ENCODE measurements around the gene ZPBP2.
"Not testable (repeated sequence)": the region's sequence is repeated elsewhere in the genome, so short reads cannot be mapped to it uniquely, and the experiment has no call there.

ZPBP2 gene

DNA sequence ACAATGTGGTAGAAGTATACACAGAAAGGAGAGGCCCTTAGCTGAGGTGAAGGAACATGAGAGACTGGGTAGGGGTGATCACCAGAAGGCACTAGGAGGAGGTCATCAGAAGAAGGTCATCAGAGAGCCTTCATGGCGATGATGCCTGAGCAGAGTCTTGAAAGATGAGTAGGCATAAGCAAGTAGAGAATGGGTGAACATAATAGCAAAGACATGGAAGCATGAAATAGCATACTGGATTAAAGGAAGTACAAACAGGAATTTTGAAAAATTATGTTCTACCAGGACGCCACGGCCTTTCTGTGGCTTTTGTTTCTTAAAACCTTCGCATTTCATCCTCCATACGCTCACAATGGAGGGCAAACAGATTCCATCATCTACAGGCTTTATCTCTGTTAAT, 6.8 kb upstream of the ZPBP2 start:
- no peak for DNase-seq

DNA sequence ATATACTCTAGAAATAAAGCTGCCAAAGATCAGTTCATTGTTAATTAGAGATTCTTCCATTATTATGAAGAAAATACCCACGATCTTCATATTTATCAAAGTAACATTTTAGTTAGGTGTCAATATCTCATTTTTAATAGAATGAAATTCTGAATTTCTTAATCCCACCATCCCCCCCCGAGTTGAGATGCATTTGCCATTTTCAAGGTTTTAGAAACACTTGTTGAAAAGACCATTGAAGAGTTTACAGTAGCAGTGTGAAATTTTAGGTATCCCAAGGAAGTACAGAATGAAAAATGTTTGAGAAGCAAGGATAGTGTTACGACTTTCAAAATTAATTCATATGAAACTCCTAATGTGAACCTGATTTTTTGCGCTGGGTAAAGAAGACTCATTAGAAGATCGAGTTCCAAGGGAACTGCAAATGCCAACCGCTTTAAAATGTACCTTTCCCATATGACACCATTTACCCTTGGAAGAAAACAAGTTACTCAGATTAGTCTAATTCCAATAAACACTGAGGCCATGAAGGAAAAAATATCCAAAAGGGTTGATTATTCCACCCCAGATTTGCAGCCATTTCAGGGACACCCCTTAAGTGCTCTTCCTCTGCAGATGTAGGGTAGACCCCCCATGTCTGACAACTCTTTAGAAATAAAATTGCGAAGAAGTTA, 4.6 kb upstream of the ZPBP2 start:
- DNase-seq = no peak

DNA sequence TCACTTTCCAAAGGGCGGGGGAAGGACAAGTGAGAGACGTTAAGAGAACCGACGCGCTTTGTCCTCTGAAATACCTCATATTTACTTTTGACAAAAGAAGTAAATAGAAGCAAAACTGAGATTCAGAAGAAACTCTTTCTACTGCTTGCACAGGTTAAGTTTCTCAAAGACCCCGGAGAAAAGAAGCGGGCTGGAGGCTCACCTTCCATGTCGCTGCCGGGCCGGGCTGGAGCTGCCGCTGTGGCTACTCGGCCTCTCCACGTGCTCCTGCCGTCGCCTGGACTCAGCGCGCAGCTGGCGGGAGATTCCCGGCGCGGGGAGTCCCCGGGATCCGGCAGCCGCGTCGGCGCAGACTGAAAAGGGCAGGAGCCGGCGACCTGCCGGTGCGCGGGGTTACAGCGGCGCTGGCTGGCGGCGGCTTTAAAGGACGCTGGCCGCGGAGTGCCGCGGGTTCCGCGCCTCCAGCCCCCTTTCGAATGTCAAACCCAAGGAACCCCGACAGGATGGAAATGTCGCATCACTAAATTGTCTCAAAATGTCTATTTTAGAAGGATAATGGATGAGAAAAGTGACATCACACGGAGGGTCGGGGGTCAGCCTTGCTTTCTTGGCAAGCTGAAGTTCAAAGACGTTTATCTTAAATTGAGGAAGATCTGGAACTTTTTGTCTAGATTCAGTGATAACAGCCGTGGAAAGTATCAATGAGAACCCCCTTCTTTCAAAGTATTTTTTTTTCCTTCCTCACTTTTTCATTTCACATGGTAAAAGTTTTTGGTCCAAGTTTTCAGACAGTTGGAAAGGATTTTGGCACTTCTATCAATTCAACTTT, 3.9 kb upstream of the ZPBP2 start, which contains the start of gene IKZF3:
Gene IKZF3, minus strand, starts transcription at position 395 of the 829 bp plus-strand sequence. Its CDS starts 186 bp downstream, at position 209.
- peak; percentile 84 for DNase-seq

DNA sequence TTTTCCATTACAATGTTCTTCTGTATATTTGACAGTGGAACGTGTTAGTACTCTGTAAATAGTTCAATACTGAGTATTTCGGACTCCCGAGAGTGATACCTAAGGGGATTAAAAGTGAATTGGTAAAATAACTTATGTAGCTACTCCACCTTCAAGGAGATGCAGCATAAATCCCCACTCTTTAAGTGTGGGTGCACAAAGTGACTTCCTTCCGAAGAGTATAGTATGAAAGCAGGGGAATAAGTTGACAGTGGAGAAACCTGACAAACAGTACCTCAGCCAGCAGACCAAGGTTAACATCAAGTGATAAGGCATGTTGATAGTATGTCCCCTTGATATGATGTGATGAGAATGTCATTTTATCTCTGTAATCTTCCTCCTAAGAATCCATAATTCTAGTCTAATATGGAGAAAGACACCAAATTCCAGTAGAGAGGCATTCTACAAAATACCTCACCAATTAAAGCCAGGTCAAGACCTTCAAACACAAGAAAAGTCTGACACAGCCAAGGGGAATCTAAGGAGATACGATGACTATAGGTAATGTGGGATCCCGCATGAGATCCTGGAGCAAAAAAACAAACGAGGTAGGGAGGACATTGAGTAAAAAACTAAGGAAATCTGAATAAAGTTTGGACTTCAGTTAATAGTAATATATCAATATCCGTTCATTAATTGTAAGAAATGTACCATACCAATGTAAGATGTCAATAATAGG, 1.8 kb upstream of the ZPBP2 start:
- DNase-seq = no peak

GRCh38 chr17:39867084-39867879, 720 bp upstream of the ZPBP2 start:
- no peak for DNase-seq

- DNase-seq = no peak
Measured at GRCh38 chr17:39868554-39868942, 546 bp downstream of the ZPBP2 start.

- DNase-seq = no peak
Measured at GRCh38 chr17:39870776-39871175, 2.8 kb downstream of the ZPBP2 start.

GRCh38 chr17:39871801-39872200, 3.8 kb downstream of the ZPBP2 start:
- no peak for DNase-seq

DNA sequence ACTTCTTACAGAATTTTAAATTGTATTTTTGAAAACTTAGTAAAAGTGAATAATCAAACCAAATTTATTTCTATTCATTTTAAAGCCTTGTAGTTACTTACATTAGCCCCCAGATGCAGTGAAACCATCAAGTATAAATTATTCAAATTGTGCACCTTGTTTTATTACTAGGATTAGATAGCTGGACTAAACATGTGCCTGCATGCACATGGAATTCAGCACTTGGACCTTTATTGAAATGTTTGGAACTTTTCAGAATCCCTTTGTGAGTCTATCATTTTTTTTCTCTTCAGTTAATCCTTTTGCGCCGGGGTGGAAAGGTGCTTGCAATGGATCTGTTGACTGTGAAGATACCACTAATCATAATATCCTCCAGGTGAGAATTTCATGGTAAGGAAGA, 4.7 kb downstream of the ZPBP2 start:
- peak; percentile 5 for DNase-seq

DNA sequence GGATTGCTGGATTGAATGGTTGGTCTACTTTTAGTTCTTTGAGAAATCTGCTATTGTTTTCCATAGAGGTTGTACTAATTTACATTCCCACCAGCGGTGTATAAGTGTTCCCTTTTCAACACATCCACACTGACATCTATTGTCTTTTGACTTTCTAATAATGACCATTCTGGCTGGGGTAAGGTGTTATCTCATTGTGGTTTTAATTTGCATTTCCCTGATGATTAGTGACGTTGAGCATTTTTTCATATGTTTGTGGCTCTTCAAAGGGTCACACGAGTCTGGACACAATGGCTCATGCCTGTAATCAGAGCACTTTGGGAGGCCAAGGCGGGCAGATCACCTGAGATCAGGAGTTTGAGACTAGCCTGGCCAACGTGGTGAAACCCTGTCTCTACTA, 18.1 kb downstream of the ZPBP2 start:
- not testable (repeated sequence) for DNase-seq

DNA sequence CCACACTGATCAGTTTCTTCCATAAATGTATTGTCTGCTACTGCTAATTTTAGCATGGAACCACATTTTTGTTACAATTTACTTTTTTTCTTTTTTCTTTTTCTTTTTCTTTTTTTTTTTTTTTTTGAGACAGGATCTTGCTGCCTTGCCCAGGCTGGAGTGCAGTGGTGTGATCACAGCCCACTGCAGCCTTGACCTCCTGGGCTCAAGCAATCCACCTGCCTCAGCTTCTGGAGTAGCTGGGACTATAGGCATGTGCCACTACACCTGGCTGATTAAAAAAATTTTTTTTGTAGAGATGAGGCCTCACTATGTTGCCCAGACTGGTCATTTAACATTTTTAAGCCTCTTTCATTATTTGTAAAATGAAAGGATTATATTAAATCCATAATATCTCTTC, 19.1 kb downstream of the ZPBP2 start:
- no peak for DNase-seq

DNA sequence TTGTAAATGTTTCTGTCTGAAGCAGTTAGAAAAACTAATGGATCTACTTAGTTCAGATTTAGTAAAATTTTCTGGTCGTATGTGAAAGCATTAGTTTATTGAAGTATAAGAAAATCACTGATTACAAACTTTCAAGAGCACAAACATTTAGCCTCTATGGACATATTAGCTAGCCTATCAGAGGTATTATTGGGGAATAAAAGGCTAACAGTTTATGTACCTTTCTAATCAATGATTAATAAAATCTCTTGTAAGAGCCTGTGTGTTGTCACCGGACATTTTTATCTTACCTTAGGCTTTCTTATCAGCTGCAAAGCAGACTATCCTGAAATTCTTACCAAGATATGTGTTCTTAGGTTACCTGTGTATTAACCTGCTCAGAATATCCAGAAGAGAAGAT, 21.2 kb downstream of the ZPBP2 start:
- DNase-seq = no peak

GRCh38 chr17:39894681-39895376, 26.8 kb downstream of the ZPBP2 start:
- DNase-seq = no peak

- DNase-seq = no peak
Measured at GRCh38 chr17:39898088-39898487, 30.1 kb downstream of the ZPBP2 start.

DNA sequence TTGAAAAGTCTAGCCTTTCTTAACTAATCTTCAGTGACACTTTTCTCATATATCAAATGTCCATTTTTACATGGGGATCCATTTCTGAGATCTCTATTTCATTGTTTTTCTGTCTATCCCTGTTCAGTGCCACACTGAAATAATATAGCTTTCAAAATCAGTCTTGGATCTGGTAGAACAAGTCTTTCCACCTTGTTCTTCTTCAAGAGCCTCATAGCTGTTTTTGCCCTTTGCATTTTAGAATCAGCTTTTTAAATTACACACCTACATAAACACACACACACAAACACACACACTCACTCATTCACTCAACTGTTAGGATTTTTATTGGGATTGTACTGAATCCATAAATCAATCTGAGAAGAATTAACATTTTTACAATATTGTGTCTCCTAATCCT, 31.2 kb downstream of the ZPBP2 start:
- no peak for DNase-seq

DNA sequence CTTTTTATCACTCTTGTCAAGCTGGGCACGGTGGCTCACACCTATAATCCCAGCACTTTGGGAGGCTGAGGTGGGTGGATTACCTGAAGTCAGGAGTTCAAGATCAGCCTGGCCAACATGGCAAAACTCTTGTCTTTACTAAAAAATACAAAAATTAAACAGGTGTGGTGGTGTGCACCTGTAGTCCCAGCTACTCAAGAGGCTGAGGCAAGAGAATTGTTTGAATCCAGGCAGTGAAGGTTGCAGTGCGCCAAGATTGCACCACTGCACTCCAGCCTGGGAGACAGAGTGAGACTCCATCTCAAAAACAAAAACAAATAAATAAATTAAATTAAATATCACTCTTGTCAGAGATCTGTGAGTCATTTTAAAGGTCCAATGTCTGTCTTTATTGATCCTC, 34.0 kb downstream of the ZPBP2 start:
- not testable (repeated sequence) for DNase-seq

GRCh38 chr17:39903158-39903884, 35.3 kb downstream of the ZPBP2 start:
- no peak for DNase-seq

DNA sequence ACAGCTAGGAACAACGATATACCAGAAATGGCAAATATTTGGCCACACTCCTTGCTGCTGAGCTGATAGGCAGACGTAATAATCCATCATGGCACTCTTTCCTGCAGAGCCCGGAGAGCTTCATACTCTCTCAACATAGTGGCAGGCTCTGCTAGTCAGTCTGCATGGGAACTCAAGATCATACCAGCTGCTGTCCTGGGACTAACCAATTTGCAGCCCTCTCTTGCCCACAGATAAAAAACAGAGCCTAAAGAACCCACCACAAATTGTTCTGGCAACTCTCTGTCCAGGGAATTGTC, 36.9 kb downstream of the ZPBP2 start:
- no peak for DNase-seq

- no peak for DNase-seq
Measured at GRCh38 chr17:39908789-39909352, 40.9 kb downstream of the ZPBP2 start.

DNA sequence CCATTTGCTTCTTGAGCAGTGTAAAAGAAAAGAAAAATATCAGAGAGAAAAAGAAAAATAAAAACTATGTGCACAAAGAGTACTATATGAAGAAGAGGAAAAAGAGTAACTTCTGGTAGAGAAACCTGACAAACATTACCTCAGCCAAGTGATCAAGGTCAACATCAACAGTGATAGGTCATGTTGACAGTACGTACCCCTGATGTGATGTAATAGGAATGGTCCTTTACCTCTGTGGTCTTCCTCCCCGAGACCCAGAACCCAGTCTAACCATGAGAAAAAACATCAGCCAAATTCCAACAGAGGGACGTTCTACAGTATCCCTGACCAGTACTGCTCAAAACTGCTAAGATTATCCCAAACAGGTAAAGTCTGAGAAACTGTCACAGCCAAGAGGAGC, 46.0 kb downstream of the ZPBP2 start:
- DNase-seq = no peak

DNA sequence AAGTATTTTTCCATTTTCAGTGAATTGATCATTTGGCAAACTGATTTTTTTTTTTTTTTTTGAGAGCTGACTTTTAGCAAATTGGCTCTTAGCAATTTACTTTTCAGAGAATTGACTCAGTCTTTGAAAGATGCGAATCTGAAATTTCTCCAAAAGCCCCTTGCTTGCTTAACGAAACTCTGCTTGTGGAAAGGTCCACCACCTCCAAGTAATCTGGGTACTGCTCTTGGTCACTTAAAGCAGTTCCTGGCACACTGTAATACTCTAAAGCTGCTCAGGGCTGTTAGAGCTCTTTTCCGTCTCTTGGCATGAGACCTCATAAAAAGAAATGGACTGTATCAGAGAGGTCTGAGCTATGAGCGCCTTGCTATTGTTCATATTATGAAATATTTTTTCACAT, 47.6 kb downstream of the ZPBP2 start:
- no peak for DNase-seq
